Activated naive CD8-positive, alpha-beta T cell treated with anti-CD3 and anti-CD28 coated beads for 36 hours (primary cell): ENCODE results near the gene PCNT. TPM values are rescaled to one million over a fixed set of nuclear protein-coding genes. Genes with fewer than 3 reads are reported as not detected.
"Not testable (repeated sequence)": the region's sequence is repeated elsewhere in the genome, so short reads cannot be mapped to it uniquely, and the experiment has no call there.

ENCODE experiments used
- DNase-seq: peaks from one replicate; pipeline ENCODE4 v3.0.0; 2021
- H3K27ac Mint-ChIP-seq: one replicate; pipeline ENCODE4 v1.8.0; 2022; ENCODE audit warnings: mild to moderate bottlenecking, moderate library complexity, mixed read lengths
- H3K27me3 Mint-ChIP-seq: one replicate; pipeline ENCODE4 v1.8.0; 2022; ENCODE audit warnings: mild to moderate bottlenecking, mixed read lengths
- H3K36me3 Mint-ChIP-seq: one replicate; pipeline ENCODE4 v1.8.0; 2021; ENCODE audit warnings: mild to moderate bottlenecking, mixed read lengths
- H3K4me1 Mint-ChIP-seq: one replicate; pipeline ENCODE4 v1.8.0; 2021; ENCODE audit warnings: mixed read lengths
- H3K4me3 Mint-ChIP-seq: one replicate; pipeline ENCODE4 v1.8.0; 2022; ENCODE audit warnings: mild to moderate bottlenecking, moderate library complexity, mixed read lengths
- H3K9me3 Mint-ChIP-seq: one replicate; pipeline ENCODE4 v1.8.0; 2022; ENCODE audit warnings: mixed read lengths
- total RNA-seq, 2 experiments: library from RNA; stranded (reverse); gene quantifications; one replicate each; pipeline ENCODE4 v1.2.3, GENCODE V29; 2021

Gene PCNT
- total RNA-seq, 2 experiments from 2014 or later: 49.4 to 53.4 TPM

DNA sequence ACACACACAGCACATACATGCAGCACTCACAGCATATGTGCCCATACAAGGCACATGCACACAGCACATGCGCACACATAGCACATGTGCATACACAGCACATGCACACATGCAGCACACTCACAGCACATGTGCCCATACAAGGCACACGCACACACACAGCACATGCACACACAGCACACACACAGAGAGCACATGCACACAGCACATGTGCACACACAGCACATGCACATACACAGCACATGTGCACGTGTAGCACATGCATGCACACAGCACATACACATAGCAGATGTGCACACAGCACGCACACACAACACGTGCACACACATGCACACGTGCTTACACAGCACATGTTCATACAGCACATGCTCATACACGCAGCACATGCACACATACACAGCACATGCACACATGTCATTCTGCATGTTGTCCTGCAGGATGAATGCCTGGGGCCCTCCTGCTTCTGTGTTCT, 48.1 kb downstream of the PCNT start:
- Mint-ChIP-seq H3K4me3 (no peak overlapping the region), H3K36me3 (peaks cover 19% of the 10 kb centered on the region), H3K9me3 (no peaks in the 10 kb centered on the region), H3K27ac (no peak overlapping the region), H3K4me1 (peaks cover 20% of the 10 kb centered on the region), H3K27me3 (no peaks in the 10 kb centered on the region)
- no peak for DNase-seq

DNA sequence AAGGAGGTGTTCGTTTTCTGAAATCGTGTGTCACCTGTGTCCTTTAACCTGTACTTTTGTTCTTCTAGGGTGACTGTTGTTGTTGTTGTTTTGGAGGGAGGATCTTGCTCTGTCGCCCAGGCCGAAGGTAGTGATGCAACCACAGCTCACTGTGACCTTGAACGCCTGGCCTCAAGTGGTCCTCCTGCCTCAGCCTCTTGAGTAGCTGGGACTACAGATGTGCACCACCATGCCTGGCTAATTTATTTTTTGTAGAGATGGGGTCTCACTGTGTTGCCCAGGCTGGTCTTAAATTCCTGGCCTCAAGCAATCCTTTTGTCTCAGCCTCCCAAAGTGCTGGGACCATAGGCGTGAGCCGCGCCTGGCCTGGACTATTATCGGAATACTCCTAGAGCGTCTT, 49.0 kb downstream of the PCNT start:
- H3K4me3 Mint-ChIP-seq: not testable (repeated sequence)
- H3K4me1 Mint-ChIP-seq: peaks cover 18% of the 10 kb centered on the region

DNA sequence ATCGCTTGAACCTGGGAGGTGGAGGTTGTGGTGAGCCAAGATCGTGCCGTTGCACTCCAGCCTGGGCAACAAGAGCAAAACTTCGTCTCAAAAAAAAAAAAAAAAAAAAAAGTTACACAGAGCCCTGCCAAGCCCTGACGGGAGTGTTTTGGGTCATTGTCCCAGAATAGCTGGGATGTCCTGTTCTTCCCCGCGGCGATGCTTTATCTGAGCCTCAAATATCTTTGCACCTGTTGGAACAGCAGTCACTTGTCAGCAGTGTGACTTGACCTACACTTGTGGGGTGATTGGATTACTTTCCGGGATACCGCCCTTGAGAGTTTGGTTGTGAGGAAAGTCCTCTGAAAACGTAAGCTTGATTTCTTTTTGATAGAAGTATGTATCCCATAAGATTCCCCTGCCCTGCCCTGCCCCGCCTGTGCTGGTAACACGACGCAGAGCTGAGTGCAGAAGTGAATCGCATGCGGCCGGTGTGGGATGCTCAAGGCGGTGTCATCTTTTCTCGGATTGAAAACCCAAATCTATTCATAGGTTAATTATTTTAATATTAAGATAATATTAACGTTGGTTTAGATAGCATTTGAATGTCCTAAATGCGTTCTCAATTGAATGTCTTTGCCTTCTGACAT, 50.9 kb downstream of the PCNT start:
- H3K4me1 Mint-ChIP-seq: peaks cover 2% of the 10 kb centered on the region
- peaks cover 21% of the 10 kb centered on the region for H3K36me3 Mint-ChIP-seq
- no peaks in the 10 kb centered on the region for H3K9me3 Mint-ChIP-seq
- DNase-seq: no peak
- no peaks in the 10 kb centered on the region for H3K27me3 Mint-ChIP-seq
- no peak overlapping the region for H3K27ac Mint-ChIP-seq
- no peak overlapping the region for H3K4me3 Mint-ChIP-seq

More for the DNA sequence above, 49.0 kb downstream of the PCNT start:
- not testable (repeated sequence) for H3K27ac Mint-ChIP-seq, H3K27me3 Mint-ChIP-seq, H3K9me3 Mint-ChIP-seq, DNase-seq
- H3K36me3 Mint-ChIP-seq: peaks cover 16% of the 10 kb centered on the region

DNA sequence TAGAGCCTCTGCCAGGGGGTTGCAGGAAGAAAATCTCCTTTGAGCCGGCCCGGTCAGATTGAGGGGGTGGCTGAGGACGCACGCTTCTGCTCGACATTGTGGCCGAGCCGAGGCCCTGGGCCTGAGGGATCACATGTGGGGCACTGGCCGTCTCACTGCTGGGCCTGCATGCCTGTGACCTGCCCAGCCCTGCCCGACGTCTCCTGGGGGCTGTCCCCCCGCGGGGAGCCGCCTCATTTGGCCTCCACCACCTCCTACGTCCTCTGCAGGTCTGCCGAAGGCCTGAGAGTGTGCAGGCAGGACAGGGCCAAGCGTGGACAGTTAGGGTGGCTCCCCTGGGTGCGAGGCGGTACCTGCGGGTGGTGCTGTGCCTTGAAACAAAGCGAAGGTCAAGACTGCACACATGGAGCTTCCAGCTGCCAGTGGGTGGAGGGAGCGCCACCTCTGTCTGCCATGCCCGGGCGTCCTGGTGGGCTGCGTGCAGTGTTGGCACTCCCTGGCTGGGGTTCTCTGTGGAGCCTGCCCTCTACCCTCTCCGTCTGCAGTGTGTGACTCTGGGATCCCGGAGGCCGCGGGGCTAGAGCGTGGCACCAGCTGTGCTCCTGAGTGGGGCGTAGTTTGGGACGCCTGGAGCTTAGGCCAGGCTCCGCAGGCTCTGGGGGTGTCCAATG, 51.7 kb downstream of the PCNT start:
- no peaks in the 10 kb centered on the region for H3K9me3 Mint-ChIP-seq
- no peaks in the 10 kb centered on the region for H3K27me3 Mint-ChIP-seq
- no peak overlapping the region for H3K27ac Mint-ChIP-seq
- H3K4me3 Mint-ChIP-seq: no peak overlapping the region
- H3K36me3 Mint-ChIP-seq: peaks cover 21% of the 10 kb centered on the region
- DNase-seq: no peak
- peaks cover 2% of the 10 kb centered on the region for H3K4me1 Mint-ChIP-seq

DNA sequence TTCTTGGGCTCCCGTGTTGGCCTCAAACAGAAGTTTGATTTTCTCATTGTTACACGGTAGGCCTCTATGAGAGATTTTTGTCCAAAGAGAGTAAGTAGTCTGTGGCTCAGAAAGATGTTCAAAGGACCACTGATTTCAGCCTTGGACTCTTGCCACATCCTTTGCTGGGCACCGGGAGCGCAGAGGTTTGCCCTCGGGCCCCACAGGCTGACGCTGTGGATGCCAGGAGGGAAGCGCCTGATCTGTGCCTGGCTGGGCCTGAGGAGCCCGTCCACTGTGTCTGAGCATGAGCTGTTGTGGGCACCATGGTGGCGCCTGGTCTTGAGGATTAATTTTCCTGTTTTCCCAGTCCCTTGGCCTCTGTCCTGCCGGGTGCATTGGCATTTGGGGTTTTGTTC, 52.3 kb downstream of the PCNT start:
- H3K36me3 Mint-ChIP-seq: peaks cover 21% of the 10 kb centered on the region
- H3K27ac Mint-ChIP-seq: no peak overlapping the region
- peaks cover 2% of the 10 kb centered on the region for H3K4me1 Mint-ChIP-seq
- no peaks in the 10 kb centered on the region for H3K9me3 Mint-ChIP-seq
- H3K27me3 Mint-ChIP-seq: no peaks in the 10 kb centered on the region
- no peak overlapping the region for H3K4me3 Mint-ChIP-seq
- DNase-seq: no peak

DNA sequence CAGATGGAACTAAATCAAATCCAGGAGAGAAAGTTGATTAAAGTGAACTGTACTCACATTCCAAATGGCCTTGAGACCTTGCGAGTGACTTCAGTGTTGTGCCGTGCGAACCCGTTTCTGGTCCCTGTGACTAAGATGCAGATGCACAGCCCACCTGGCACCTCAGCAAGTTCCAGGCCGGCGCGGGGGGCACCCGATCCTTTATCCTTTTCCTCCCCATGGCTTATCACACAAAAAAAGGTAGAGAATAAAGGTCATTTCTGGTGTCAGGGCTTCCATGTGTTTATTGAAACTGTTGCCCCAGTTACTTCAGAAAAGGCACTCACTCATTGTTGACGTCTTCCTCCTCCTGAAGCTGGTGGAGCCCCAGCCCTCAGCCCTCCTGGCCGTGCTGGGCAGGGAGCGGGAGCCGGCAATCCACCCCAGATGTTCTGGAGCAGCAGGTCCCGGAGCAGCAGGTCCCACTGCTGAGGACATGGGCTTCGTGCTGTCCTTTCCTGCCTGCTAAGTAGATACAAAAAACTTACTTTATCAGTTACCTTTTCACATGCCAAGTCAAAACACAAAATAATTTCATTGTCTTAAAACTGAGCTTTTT, 53.0 kb downstream of the PCNT start:
- H3K4me3 Mint-ChIP-seq: no peak overlapping the region

DNA sequence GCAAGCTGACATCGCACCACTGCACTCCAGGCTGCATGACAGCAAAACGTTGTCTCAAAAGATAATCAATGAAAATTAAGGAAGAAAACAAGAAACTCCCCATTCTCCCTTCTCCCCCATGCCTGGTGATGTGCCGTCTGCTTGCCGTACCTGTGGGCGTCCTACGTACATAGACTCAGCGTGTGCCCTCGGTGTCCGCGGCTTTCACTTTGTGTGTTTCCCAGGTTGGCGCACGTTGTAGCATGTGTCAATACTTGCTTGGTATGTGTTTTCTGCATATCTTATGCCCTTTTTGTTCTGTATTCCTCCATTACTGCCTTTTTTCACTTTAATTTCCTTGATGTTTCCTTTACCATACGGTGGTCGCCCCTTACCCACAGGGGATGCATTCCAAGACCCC, 53.8 kb downstream of the PCNT start:
- Mint-ChIP-seq H3K27ac (no peak overlapping the region), H3K36me3 (peaks cover 32% of the 10 kb centered on the region), H3K4me3 (no peak overlapping the region), H3K9me3 (peaks cover 11% of the 10 kb centered on the region), H3K27me3 (no peaks in the 10 kb centered on the region), H3K4me1 (peaks cover 2% of the 10 kb centered on the region)
- no peak for DNase-seq

More for the DNA sequence above, 53.0 kb downstream of the PCNT start:
- Mint-ChIP-seq H3K27ac (no peak overlapping the region), H3K4me1 (peaks cover 2% of the 10 kb centered on the region), H3K27me3 (no peaks in the 10 kb centered on the region), H3K36me3 (peaks cover 24% of the 10 kb centered on the region), H3K9me3 (peaks cover 4% of the 10 kb centered on the region)
- DNase-seq: no peak

DNA sequence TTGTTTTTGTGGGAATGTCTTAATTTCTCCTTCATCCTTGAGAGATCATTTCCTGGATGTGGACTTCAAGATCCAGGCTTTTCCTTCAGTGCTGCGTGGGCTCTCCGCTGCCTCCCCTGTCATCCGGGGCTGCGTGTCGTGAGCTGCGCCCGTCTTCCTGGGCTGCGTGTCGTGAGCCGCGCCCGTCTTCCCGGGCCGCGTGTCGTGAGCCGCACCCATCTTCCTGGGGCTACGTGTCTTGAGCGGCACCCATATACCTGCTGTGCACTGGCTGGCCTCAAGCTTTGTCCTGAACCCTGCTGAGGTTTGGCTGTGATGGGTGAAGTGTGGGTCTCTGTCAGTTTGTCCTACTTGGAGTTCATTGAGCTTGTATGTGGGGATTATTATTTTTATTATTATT, 55.1 kb downstream of the PCNT start:
- DNase-seq: no peak
- Mint-ChIP-seq H3K4me3 (no peak overlapping the region), H3K4me1 (peaks cover 2% of the 10 kb centered on the region), H3K27ac (no peak overlapping the region), H3K27me3 (no peaks in the 10 kb centered on the region), H3K9me3 (peaks cover 14% of the 10 kb centered on the region), H3K36me3 (peaks cover 45% of the 10 kb centered on the region)

DNA sequence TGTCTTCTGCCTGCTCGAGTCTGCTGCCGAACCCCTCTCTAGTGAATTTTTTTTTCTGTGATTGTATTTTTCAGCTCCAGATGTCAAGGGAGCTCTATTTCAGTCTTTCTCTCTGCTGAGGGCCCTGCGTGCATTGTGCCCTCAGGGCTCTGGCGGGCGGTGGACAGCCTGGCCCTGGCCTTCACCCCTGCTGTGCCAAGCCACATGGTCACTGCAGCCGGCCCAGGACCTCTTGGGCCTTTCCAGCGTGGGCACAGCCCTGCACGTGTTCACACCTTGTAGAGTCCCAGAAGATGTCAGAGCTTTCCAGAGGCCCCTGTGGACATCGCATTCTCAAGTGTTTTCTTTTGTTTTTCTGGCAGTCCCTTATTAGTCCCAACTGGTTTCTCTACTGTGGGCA, 55.7 kb downstream of the PCNT start:
- DNase-seq: no peak
- peaks cover 17% of the 10 kb centered on the region for H3K9me3 Mint-ChIP-seq
- H3K27me3 Mint-ChIP-seq: no peaks in the 10 kb centered on the region
- peaks cover 51% of the 10 kb centered on the region for H3K36me3 Mint-ChIP-seq
- no peak overlapping the region for H3K27ac Mint-ChIP-seq
- peaks cover 2% of the 10 kb centered on the region for H3K4me1 Mint-ChIP-seq
- no peak overlapping the region for H3K4me3 Mint-ChIP-seq

DNA sequence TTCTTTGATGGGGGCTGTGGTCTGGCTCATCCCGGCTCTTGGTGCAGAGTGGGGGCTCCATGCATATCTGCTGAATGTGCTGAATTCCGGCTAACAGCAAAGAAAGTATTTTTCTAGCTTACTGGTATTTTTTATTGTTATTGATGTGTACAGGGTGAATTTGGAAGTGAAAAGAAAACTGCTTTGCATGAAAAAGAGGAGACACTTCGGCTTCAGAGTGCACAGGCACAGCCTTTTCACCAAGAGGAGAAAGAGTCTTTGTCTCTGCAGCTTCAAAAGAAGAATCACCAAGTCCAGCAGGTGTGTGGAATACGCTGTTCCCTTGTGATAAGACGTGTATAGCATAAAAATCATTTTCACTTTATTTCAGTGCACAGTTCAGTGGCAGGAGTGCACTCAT, 57.6 kb downstream of the PCNT start:
- no peaks in the 10 kb centered on the region for H3K27me3 Mint-ChIP-seq
- no peak overlapping the region for H3K4me3 Mint-ChIP-seq

DNA sequence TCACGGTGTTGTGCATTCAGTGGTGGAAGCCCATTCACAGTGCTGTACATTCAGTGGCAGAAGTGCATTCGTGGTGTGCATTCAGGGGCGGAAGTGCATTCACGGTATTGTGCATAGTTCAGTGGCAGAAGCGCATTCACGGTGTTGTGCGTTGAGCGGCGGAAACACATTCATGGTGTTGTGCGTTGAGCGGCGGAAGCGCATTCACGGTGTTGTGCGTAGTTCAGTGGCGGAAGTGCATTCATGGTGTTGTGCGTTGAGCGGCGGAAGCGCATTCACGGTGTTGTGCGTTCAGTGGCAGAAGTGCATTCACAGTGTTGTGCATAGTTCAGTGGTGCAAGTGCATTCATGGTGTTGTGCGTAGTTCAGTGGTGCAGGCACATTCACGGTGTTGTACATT, 60.6 kb downstream of the PCNT start:
- H3K4me3 Mint-ChIP-seq: no peak overlapping the region
- no peaks in the 10 kb centered on the region for H3K4me1 Mint-ChIP-seq
- DNase-seq: no peak
- peaks cover 53% of the 10 kb centered on the region for H3K36me3 Mint-ChIP-seq
- no peaks in the 10 kb centered on the region for H3K27me3 Mint-ChIP-seq
- peaks cover 17% of the 10 kb centered on the region for H3K9me3 Mint-ChIP-seq
- H3K27ac Mint-ChIP-seq: no peak overlapping the region

More for the DNA sequence above, 57.6 kb downstream of the PCNT start:
- no peak overlapping the region for H3K27ac Mint-ChIP-seq
- peaks cover under 1% of the 10 kb centered on the region for H3K4me1 Mint-ChIP-seq
- no peak for DNase-seq
- peaks cover 17% of the 10 kb centered on the region for H3K9me3 Mint-ChIP-seq
- peaks cover 65% of the 10 kb centered on the region for H3K36me3 Mint-ChIP-seq

DNA sequence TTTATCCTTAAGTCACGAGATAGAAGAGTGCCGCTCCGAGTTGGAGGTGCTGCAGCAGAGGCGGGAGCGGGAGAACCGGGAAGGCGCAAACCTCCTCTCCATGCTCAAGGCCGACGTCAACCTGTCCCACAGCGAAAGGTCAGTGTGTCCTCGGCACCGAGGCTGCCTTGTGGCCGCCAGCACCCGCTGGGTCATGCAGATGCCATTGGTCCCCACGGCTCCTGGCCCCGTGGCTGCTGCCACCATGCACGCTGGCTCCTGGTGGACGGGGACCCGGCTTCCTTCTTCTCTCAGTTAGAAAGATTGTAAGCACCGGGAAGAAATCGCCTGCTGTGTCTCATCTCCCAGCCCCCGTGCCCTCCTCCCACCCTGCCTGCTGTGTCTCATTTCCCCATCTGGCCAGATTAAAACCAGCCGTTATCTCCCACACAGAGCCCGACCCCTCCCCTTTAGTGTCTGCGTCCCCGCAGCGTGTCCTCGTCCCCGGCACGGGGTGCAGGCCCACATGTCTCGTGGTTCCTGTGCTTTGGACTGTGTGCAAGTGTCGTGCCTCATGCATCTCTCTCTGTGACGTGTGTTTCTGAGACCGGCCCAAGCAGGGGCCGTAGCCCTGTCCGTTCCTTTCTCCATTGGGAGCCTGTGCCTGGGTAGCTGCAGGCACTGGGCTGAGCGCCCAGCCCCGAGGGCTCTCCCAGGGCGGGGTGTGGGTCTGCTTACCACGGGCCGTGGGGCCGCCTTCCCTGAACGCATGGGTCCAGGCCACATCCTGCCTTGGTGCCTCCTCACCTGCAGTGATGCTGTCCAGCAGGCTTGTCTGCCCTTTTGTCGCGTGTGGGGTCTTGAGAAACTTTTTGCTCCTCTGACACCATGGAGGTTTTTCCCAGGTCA, 62.1 kb downstream of the PCNT start:
- H3K27me3 Mint-ChIP-seq: no peaks in the 10 kb centered on the region
- peaks cover 51% of the 10 kb centered on the region for H3K36me3 Mint-ChIP-seq
- H3K4me3 Mint-ChIP-seq: no peak overlapping the region
- H3K27ac Mint-ChIP-seq: no peak overlapping the region
- DNase-seq: no peak
- H3K9me3 Mint-ChIP-seq: peaks cover 17% of the 10 kb centered on the region
- H3K4me1 Mint-ChIP-seq: no peaks in the 10 kb centered on the region

DNA sequence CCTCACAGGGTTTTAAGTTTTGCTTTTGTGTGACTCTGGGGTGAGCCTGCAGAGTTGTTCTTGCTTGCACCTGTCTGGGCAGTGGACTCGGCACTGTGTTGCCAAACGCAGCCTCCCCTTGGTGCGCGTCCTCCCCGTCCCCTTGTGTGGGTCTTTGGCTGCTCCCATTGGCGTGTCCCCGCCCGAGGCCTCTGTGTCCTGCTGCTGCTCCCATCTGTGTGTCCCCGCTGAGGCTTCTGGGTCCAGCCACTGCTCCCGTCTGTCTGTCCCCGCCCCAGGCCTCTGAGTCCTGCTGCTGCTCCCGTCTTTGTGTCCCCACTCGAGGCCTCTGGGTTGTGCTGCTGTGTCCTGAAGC, 62.8 kb downstream of the PCNT start:
- Mint-ChIP-seq H3K4me3 (no peak overlapping the region), H3K4me1 (no peaks in the 10 kb centered on the region), H3K9me3 (peaks cover 16% of the 10 kb centered on the region), H3K27ac (no peak overlapping the region), H3K27me3 (no peaks in the 10 kb centered on the region), H3K36me3 (peaks cover 46% of the 10 kb centered on the region)
- DNase-seq: no peak

DNA sequence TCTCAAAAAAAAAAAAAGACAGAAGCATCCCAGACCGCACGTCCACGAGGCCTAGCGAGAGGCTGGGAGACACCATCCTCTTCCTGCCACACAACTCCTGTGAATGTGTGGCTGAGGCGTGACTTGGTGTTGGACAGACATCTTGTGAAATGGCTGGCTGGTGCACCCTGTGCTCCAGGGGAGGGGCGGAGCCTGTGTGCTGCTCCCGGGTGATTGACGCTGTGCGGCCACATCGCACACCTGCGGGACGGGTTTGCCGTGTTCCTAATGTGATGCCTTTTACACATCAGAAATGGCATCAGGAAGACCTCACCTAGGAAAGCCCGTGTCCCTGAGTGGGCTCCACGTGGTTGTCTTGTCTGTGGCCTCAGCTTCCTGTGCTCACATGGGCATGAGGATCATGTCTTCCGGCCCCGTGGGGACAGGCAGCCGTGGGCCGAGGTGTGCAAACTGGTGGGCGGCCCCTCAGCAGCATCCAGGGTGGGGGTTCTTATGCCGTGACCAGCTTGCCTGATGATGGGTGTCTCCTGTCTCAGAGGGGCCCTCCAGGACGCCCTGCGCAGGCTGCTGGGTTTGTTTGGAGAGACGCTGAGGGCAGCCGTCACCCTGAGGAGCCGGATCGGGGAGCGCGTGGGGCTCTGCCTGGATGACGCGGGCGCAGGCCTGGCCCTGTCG, 64.4 kb downstream of the PCNT start:
- Mint-ChIP-seq H3K27ac (no peak overlapping the region), H3K4me1 (no peaks in the 10 kb centered on the region), H3K4me3 (no peak overlapping the region), H3K9me3 (peaks cover 3% of the 10 kb centered on the region), H3K27me3 (no peaks in the 10 kb centered on the region), H3K36me3 (peaks cover 34% of the 10 kb centered on the region)
- no peak for DNase-seq
